HEK293T (cell line): ENCODE measurements around the gene ANTXR2.

Experiments used
- BHLHE40 ChIP-seq: fragments of 450-650 bp; IDR thresholded peaks from 2 replicates; pipeline ENCODE4 v1.6.1; 2016; ENCODE audit warnings: mild to moderate bottlenecking, moderate library complexity, borderline replicate concordance
- FOXM1 ChIP-seq: fragments of 450-650 bp; IDR thresholded peaks from 2 replicates; pipeline ENCODE4 v1.6.1; 2017; ENCODE audit warnings: mild to moderate bottlenecking, borderline replicate concordance
- HDGF ChIP-seq: fragments of 450-650 bp; IDR thresholded peaks from 2 replicates; pipeline ENCODE4 v1.6.1; 2017; ENCODE audit warnings: antibody characterized with exemption, borderline replicate concordance
- L3MBTL2 ChIP-seq: fragments of 450-650 bp; conservative IDR thresholded peaks from 2 replicates; pipeline ENCODE4 v1.6.1; 2016; ENCODE audit warnings: mild to moderate bottlenecking
- SUZ12 ChIP-seq: fragments of 450-650 bp; IDR thresholded peaks from 2 replicates; pipeline ENCODE4 v1.6.1; 2016; ENCODE audit warnings: mild to moderate bottlenecking
- TARDBP ChIP-seq: fragments of 450-650 bp; IDR thresholded peaks from 2 replicates; pipeline ENCODE4 v1.6.1; 2016
- ZNF384 ChIP-seq: fragments of 450-650 bp; IDR thresholded peaks from 2 replicates; pipeline ENCODE4 v1.6.1; 2016
- TF ChIP-seq, protein P1 (sequence below): fragments of 450-650 bp; IDR thresholded peaks from 2 replicates; pipeline ENCODE4 v1.6.1; 2016

DNA sequence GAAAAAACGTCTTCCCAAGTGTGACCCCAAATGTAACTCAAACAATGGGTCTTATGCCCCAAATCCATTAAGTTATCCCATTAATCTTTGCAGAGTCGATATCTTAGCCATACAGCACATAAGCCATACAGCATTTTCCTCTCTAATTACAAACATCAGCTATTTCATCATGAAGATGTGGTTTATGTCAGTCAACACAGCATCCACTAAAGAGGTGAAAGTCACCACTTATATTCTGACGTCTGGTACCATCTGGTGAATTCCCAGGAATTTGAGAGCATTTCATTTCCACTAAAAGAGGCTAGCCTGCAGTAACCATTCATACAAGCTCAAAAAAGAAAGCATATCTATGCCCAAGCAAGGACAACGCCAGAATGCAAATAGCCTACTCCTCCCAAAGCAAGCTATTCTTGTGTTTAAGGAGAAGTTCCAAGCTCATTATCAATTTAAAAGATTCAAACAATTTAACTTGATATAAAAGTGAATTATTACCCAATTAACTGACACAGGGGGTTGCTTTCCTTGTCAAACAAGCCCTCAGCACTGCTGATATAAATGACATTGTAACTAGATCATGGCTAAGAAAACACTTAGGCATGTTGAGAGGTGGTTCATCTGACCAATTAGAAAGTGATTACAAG lies 203.3 kb downstream of the ANTXR2 start:
- TF ChIP-seq FOXM1 (no peak), ZNF384 (no peak), SUZ12 (no peak), TARDBP (no peak), L3MBTL2 (no peak), BHLHE40 (no peak), HDGF (no peak)
- TF ChIP-seq, protein P1, sequence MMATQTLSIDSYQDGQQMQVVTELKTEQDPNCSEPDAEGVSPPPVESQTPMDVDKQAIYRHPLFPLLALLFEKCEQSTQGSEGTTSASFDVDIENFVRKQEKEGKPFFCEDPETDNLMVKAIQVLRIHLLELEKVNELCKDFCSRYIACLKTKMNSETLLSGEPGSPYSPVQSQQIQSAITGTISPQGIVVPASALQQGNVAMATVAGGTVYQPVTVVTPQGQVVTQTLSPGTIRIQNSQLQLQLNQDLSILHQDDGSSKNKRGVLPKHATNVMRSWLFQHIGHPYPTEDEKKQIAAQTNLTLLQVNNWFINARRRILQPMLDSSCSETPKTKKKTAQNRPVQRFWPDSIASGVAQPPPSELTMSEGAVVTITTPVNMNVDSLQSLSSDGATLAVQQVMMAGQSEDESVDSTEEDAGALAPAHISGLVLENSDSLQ = peak; percentile 80
